ENCODE measurements around the gene RGS6.
"Not testable (repeated sequence)": the region's sequence is repeated elsewhere in the genome, so short reads cannot be mapped to it uniquely, and the experiment has no call there.

GRCh38 chr14:71940500-71940899 is 8.3 kb downstream of the RGS6 start:
- not testable (repeated sequence) for TF ChIP-seq CTCF (conservative IDR thresholded peaks at IDR 0.05; ENCODE audit: low read length); EZH2phosphoT487 (IDR thresholded peaks at IDR 0.05; ENCODE audit: borderline replicate concordance, low read depth, low read length)

Measured in OCI-LY7 (cell line).